K562 (cell line): ENCODE data around the gene RNF214. TPM values are rescaled to one million over a fixed set of nuclear protein-coding genes. Genes with fewer than 3 reads are reported as not detected.
A peak's percentile ranks its signal among the peaks of the same experiment; 100 is the strongest.

Experiments
- ATAC-seq: fragments of 200-7000 bp; cut with Tn5 transposase; 3 replicates; pipeline ENCODE4 v1.9.1; 2020; ENCODE audit warnings: moderate library complexity
- BruUV-seq: library from RNA; stranded (reverse); fragments of 400-500 nt; replicated peaks from 2 replicates; lab custom pipeline; 2021; lab: Mats Ljungman, UMichigan
- CTCF ChIA-PET: fragments of 300-600 bp; formaldehyde crosslinking; extraction: SDS; loops from one replicate; lab custom pipeline; 2021; ENCODE audit warnings: low intra/inter-chr PET ratio; lab: Yijun Ruan, JAX
- POLR2A ChIA-PET: fragments of 300-600, 350-650 bp; sonication (Branson Sonifier 250); formaldehyde crosslinking; extraction: SDS; loops from one replicate; lab custom pipeline; 2021; ENCODE audit warnings: antibody characterized with exemption, inconsistent platforms; lab: Yijun Ruan, JAX
- DNase-seq, 4 experiments: peaks; one replicate each; pipeline versions ENCODE4 v3.0.0 to v3.0.0-alpha.2; 2011 to 2018; ENCODE audit warnings: low spot score in 3 of 4, mixed read lengths in 3 of 4; ENCODE audit errors: extremely low read depth in 1 of 4
- FAIRE-seq: peaks from 2 replicates; lab custom pipeline; 2011; peaks lifted over from hg19 to GRCh38; lab: Jason Lieb, UNC
- H2AFZ ChIP-seq: 2 replicates; pipeline ENCODE4 v1.6.0; 2011; ENCODE audit warnings: low read depth, low read length, control low read depth, inconsistent platforms
- H3K27ac ChIP-seq: fragments of 200-600 bp; 3 replicates; pipeline ENCODE4 v1.8.0; 2011; ENCODE audit warnings: low read depth, mild to moderate bottlenecking, control low read depth, inconsistent platforms, low read length, moderate library complexity, mixed read lengths; ENCODE audit errors: extremely low read depth
- H3K27me3 ChIP-seq, 2 experiments: fragments of 300-600 bp in 1 of 2; 2 replicates in 1 of 2; 3 replicates in 1 of 2; pipeline versions ENCODE4 v1.6.0 to v1.8.0; 2011; ENCODE audit warnings: inconsistent platforms in 2 of 2, low read length in 2 of 2, mild to moderate bottlenecking in 1 of 2, mixed read lengths in 1 of 2, moderate library complexity in 1 of 2; ENCODE audit not compliant: control insufficient read depth in 2 of 2, insufficient read depth in 2 of 2
- H3K36me3 ChIP-seq: fragments of 300-600 bp; 3 replicates; pipeline ENCODE4 v1.8.0; 2011; ENCODE audit warnings: mild to moderate bottlenecking, low read length, inconsistent platforms; ENCODE audit not compliant: control insufficient read depth, insufficient read depth
- H3K4me1 ChIP-seq, 2 experiments: fragments of 200-600 bp in 1 of 2; replicated peaks in 1 of 2; 2 replicates in 1 of 2; 3 replicates in 1 of 2; pipeline versions ENCODE4 v1.5.1 to v1.8.0; 2011; ENCODE audit warnings: inconsistent platforms in 2 of 2, low read length in 2 of 2, mild to moderate bottlenecking in 1 of 2, mixed read lengths in 1 of 2, moderate library complexity in 1 of 2; ENCODE audit not compliant: control insufficient read depth in 2 of 2, insufficient read depth in 2 of 2
- H3K4me2 ChIP-seq: 2 replicates; pipeline ENCODE4 v1.6.1; 2011; ENCODE audit warnings: low read length, control low read depth, inconsistent platforms, mixed read lengths; ENCODE audit not compliant: insufficient read depth
- H3K4me3 ChIP-seq: fragments of 200-600 bp; sonication (generic), shearing (Covaris generic); 2 replicates; pipeline ENCODE4 v1.5.1; 2016; ENCODE audit warnings: control low read depth, inconsistent platforms
- H3K79me2 ChIP-seq: fragments of 200-600 bp; 3 replicates; pipeline ENCODE4 v1.8.0; 2011; ENCODE audit warnings: low read length, inconsistent platforms; ENCODE audit not compliant: control insufficient read depth, insufficient read depth
- H3K9ac ChIP-seq, 2 experiments: 2 replicates each; pipeline versions ENCODE4 v1.6.0 to v1.6.1; 2011; ENCODE audit warnings: low read depth in 2 of 2, low read length in 2 of 2, control low read depth in 1 of 2, inconsistent platforms in 1 of 2, mild to moderate bottlenecking in 1 of 2, mixed read lengths in 1 of 2; ENCODE audit not compliant: insufficient read depth in 1 of 2
- H3K9me1 ChIP-seq: one replicate; pipeline ENCODE4 v1.6.0; 2011; ENCODE audit warnings: inconsistent platforms, mild to moderate bottlenecking, low read length, moderate library complexity; ENCODE audit not compliant: control insufficient read depth, insufficient read depth
- H3K9me3 ChIP-seq: replicated peaks from 2 replicates; pipeline ENCODE4 v1.5.1; 2011; ENCODE audit warnings: low read depth, low read length, inconsistent platforms; ENCODE audit not compliant: control insufficient read depth, insufficient read depth
- H4K20me1 ChIP-seq: replicated peaks from 2 replicates; pipeline ENCODE4 v1.6.1; 2011; ENCODE audit warnings: low read length, inconsistent platforms, mixed read lengths; ENCODE audit not compliant: control insufficient read depth, insufficient read depth
- TFE3 ChIP-seq: fragments of 450-650 bp; formaldehyde crosslinking; IDR thresholded peaks from 2 replicates; pipeline ENCODE4 v1.4.0; 2020; ENCODE audit warnings: mild to moderate bottlenecking, mixed read lengths
- USF1 ChIP-seq: sonication (generic); formaldehyde crosslinking; IDR thresholded peaks from 2 replicates; pipeline ENCODE4 v1.9.0; 2022; ENCODE audit warnings: mild to moderate bottlenecking, missing genetic modification reagents
- ZNF551 ChIP-seq: fragments of 250-450 bp; sonication (Bioruptor Pico); IDR thresholded peaks from 2 replicates; pipeline ENCODE4 v1.5.0; 2021; ENCODE audit warnings: mild to moderate bottlenecking, moderate library complexity
- WGBS: fragments of 100-300 bp; shearing (Covaris generic); methylation state at CpG from one replicate; pipeline ENCODE4 v1.1.6; 2016; ENCODE audit warnings: low coverage, mixed read lengths; ENCODE audit not compliant: insufficient coverage; ENCODE audit errors: missing lambda C conversion rate; 5-methylcytosine and 5-hydroxymethylcytosine counted together
- in situ Hi-C: fragments of 300-500 bp; cut with MboI; formaldehyde crosslinking; loops from 4 replicates; pipeline ENCODE4 v1.15.0; 2018; ENCODE audit warnings: inconsistent platforms, mixed read lengths
- intact Hi-C: fragments of 100-400 bp; cut with micrococcal nuclease; formaldehyde crosslinking; loops from 2 replicates; pipeline ENCODE4 v1.14.2; 2022
- polyA plus RNA-seq, 8 experiments: library from polyadenylated mRNA; depleted of rRNA in 4 of 8; stranded (reverse) in 5 of 8; unstranded in 3 of 8; fragments of >200 nt; fragmentation: Nextera tagmentation in 2 of 8; fragmentation: Illumina TruSeq in 1 of 8; extraction: Ambion mirVana in 2 of 8; extraction: Trizol in 1 of 8; gene quantifications; 2 replicates each; pipeline versions ENCODE4 v1.2.1 to v1.2.3, GENCODE V29; 2011 to 2014; ENCODE audit warnings: inconsistent platforms in 1 of 8, missing spikeins in 1 of 8
- total RNA-seq, 7 experiments: library from RNA; depleted of rRNA in 6 of 7; stranded (reverse); fragments of >200 nt in 6 of 7; fragmentation: Illumina TruSeq in 2 of 7; extraction: Trizol in 2 of 7; gene quantifications; 2 replicates each; pipeline versions ENCODE4 v1.2.1 to v1.2.3, GENCODE V29; 2011 to 2021; ENCODE audit warnings: low replicate concordance in 1 of 7
- TF ChIP-seq, protein P1 (sequence below): fragments of 450-650 bp; IDR thresholded peaks from 2 replicates; pipeline ENCODE4 v1.6.1; 2018; ENCODE audit warnings: mild to moderate bottlenecking, low read depth; ENCODE audit not compliant: partially characterized antibody

RNF214 gene
- total and polyA plus RNA-seq, 9 of the 15 experiments (the other 6 are each of a cell fraction or from before 2014, with no cell fraction given): 6.6 to 24.8 (median 11.9) TPM

GRCh38 chr11:117315285-117316196 is 83.1 kb downstream of the RNF214 start:
- no peak for FAIRE-seq
- no peak for ATAC-seq
- TF ChIP-seq, protein P1, sequence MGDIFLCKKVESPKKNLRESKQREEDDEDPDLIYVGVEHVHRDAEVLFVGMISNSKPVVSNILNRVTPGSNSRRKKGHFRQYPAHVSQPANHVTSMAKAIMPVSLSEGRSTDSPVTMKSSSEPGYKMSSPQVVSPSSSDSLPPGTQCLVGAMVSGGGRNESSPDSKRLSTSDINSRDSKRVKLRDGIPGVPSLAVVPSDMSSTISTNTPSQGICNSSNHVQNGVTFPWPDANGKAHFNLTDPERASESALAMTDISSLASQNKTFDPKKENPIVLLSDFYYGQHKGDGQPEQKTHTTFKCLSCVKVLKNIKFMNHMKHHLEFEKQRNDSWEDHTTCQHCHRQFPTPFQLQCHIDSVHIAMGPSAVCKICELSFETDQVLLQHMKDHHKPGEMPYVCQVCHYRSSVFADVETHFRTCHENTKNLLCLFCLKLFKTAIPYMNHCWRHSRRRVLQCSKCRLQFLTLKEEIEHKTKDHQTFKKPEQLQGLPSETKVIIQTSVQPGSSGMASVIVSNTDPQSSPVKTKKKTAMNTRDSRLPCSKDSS: no peak
- TF ChIP-seq ZNF551 (no peak), USF1 (CRISPR knock-in tag) (peak; percentile 59), TFE3 (CRISPR knock-in tag) (peak; percentile 26; the same call in 1 of the 2 replicates)
- POLR2A ChIA-PET: no interaction called here
- no peaks in the 10 kb centered on the region for H3K9me3 ChIP-seq
- no peak overlapping the region for H3K4me2 ChIP-seq
- CTCF ChIA-PET: no interaction called here
- H3K36me3 ChIP-seq: no peaks in the 10 kb centered on the region
- in situ Hi-C loops: no loop called here
- H3K9me1 ChIP-seq: no peaks in the 10 kb centered on the region
- H3K27ac ChIP-seq: no peak overlapping the region
- no peak overlapping the region for H3K9ac ChIP-seq
- no peak overlapping the region for H2AFZ ChIP-seq
- intact Hi-C loops: no loop called here
- no peak overlapping the region for H3K4me3 ChIP-seq
- BruUV-seq: no TSS peak
- WGBS: 28% methylated on average over 24 of the region's 62 CpGs
- no peaks in the 10 kb centered on the region for H3K79me2 ChIP-seq
- peaks cover 6 to 32% of the 10 kb centered on the region in 2 experiments; a peak in 4 of 5 replicates for H3K27me3 ChIP-seq
- DNase-seq: no peak
- H4K20me1 ChIP-seq: 0 out of 2 replicates have a peak, but pooled peaks cover 4% of the 10 kb centered on the region
- H3K4me1 ChIP-seq: peaks cover 0 to 19% of the 10 kb centered on the region in 2 experiments; a peak in 2 of 5 replicates
